Ovary (tissue), 3 donors: ENCODE measurements around the gene GRID2IP.
A peak's percentile ranks its signal among the peaks of the same experiment; 100 is the strongest.

Source experiments
- CTCF ChIP-seq, 3 donors: fragments of 450-650 bp in 2 of 3; fragments of 200-600 bp in 1 of 3; IDR thresholded peaks; one replicate each; pipeline versions ENCODE4 v1.5.1 to v1.8.0; 2016 to 2022; ENCODE audit warnings: antibody characterized with exemption in 3 of 3, mild to moderate bottlenecking in 1 of 3
- EP300 ChIP-seq: sonication (generic); formaldehyde crosslinking; IDR thresholded peaks from one replicate; pipeline ENCODE4 v1.6.1; 2017; ENCODE audit warnings: antibody characterized with exemption
- POLR2A ChIP-seq: fragments of 450-650 bp; IDR thresholded peaks from one replicate; pipeline ENCODE4 v1.6.1; 2017; ENCODE audit warnings: antibody characterized with exemption, mild to moderate bottlenecking, moderate library complexity
- donor health status: DM: no; HTN: no; CAD: no.

GRCh38 chr7:6516387-6516983 is 34.8 kb downstream of the GRID2IP start:
- TF ChIP-seq CTCF (IDR thresholded peaks at IDR 0.05) (peak; percentile 65 to 70 (median 67)), EP300 (no peak), POLR2A (no peak)
